ENCODE data around the gene QKI. TPM values are rescaled to one million over a fixed set of nuclear protein-coding genes. Genes with fewer than 3 reads are reported as not detected.
"Not testable (repeated sequence)": the region's sequence is repeated elsewhere in the genome, so short reads cannot be mapped to it uniquely, and the experiment has no call there.

QKI gene
- total and polyA plus RNA-seq, 10 of the 15 experiments (the other 5 are each of a cell fraction or from before 2014, with no cell fraction given): 4.7 to 72.5 (median 38.9) TPM

GRCh38 chr6:163433486-163433885, 19.0 kb downstream of the QKI start:
- FAIRE-seq; H3K27me3 ChIP-seq (replicated peaks in 1 of 2; ENCODE audit: control insufficient read depth in 2 of 2, insufficient read depth in 2 of 2, low read length in 1 of 2); H3K4me3 ChIP-seq; POLR2A ChIA-PET; H3K9me3 ChIP-seq (replicated peaks; ENCODE audit: control insufficient read depth, insufficient read depth, low read length); ATAC-seq; BruUV-seq (replicated peaks); H3K4me2 ChIP-seq (ENCODE audit: control insufficient read depth, insufficient read depth); CTCF ChIA-PET; H2AFZ ChIP-seq (ENCODE audit: control insufficient read depth, low read depth, low read length); H3K27ac ChIP-seq (ENCODE audit: control insufficient read depth, insufficient read depth); RAD21 ChIA-PET (ENCODE audit: unreplicated experiment); in situ Hi-C loops (cut with MboI); H4K20me1 ChIP-seq (ENCODE audit: control insufficient read depth, insufficient read depth); intact Hi-C loops (cut with micrococcal nuclease; ENCODE audit: unreplicated experiment); DNase-seq (ENCODE audit: low read depth, low spot score); H3K9ac ChIP-seq (ENCODE audit: control insufficient read depth, insufficient read depth, low read length); H3K4me1 ChIP-seq (ENCODE audit: control insufficient read depth, insufficient read depth, low read length); H3K36me3 ChIP-seq (ENCODE audit: control insufficient read depth in 2 of 2, insufficient read depth in 2 of 2, low read length in 1 of 2): not testable (repeated sequence)
- SMC1A ChIA-PET (ENCODE audit: uncharacterized antibody, unreplicated experiment): interaction anchor here (1.8 kb wide), 1 partner anchor 12 kb away, joined by 10 read pairs; no protein-coding TSS in a partner anchor
- 87% methylated on average over 9 of the region's 9 CpGs for WGBS (ENCODE audit: insufficient coverage, insufficient replicate concordance, low lambda C conversion rate, missing lambda C conversion rate)
- peaks cover 82% of the 10 kb centered on the region for H3K79me2 ChIP-seq (ENCODE audit: control insufficient read depth, insufficient read depth, low read length)

GRCh38 chr6:163435023-163435422, 20.5 kb downstream of the QKI start:
- H3K4me1 ChIP-seq (ENCODE audit: control insufficient read depth, insufficient read depth, low read length): peaks cover 5% of the 10 kb centered on the region; the same call in 1 of the 2 replicates
- no peaks in the 10 kb centered on the region for H3K36me3 ChIP-seq (ENCODE audit: control insufficient read depth in 2 of 2, insufficient read depth in 2 of 2, low read length in 1 of 2)
- H3K27me3 ChIP-seq (replicated peaks in 1 of 2; ENCODE audit: control insufficient read depth in 2 of 2, insufficient read depth in 2 of 2, low read length in 1 of 2): no peaks in the 10 kb centered on the region
- H3K4me2 ChIP-seq (ENCODE audit: control insufficient read depth, insufficient read depth): no peak overlapping the region
- ChIA-PET RAD21 (ENCODE audit: unreplicated experiment) (no interaction called here), CTCF (interaction anchor here (1.2 kb wide), 1 partner anchor 10 kb away, joined by 3 read pairs; no protein-coding TSS in a partner anchor), POLR2A (no interaction called here), SMC1A (ENCODE audit: uncharacterized antibody, unreplicated experiment) (interaction anchor here (1.1 to 1.8 kb wide), 2 partner anchors 13 to 16 kb away, joined by 5 to 10 read pairs; no protein-coding TSS in a partner anchor)
- intact Hi-C loops (cut with micrococcal nuclease; ENCODE audit: unreplicated experiment): no loop called here
- 97% methylated on average over 4 of the region's 4 CpGs for WGBS (ENCODE audit: insufficient coverage, insufficient replicate concordance, low lambda C conversion rate, missing lambda C conversion rate)
- H3K27ac ChIP-seq (ENCODE audit: control insufficient read depth, insufficient read depth): no peak overlapping the region
- peaks cover 2% of the 10 kb centered on the region for H3K9me3 ChIP-seq (replicated peaks; ENCODE audit: control insufficient read depth, insufficient read depth, low read length)
- no peak overlapping the region for H2AFZ ChIP-seq (ENCODE audit: control insufficient read depth, low read depth, low read length)
- peaks cover 78% of the 10 kb centered on the region for H3K79me2 ChIP-seq (ENCODE audit: control insufficient read depth, insufficient read depth, low read length)
- in situ Hi-C loops (cut with MboI): no loop called here
- DNase-seq (ENCODE audit: low read depth, low spot score) (no peak), FAIRE-seq (no peak), ATAC-seq (no peak)
- BruUV-seq (replicated peaks): no TSS peak
- no peak overlapping the region for H3K9ac ChIP-seq (ENCODE audit: control insufficient read depth, insufficient read depth, low read length)
- no peak overlapping the region for H3K4me3 ChIP-seq
- no peaks in the 10 kb centered on the region for H4K20me1 ChIP-seq (ENCODE audit: control insufficient read depth, insufficient read depth)
- TF ChIP-seq ZSCAN29 (IDR thresholded peaks at IDR 0.05) (no peak), SMAD1 (IDR thresholded peaks at IDR 0.05; ENCODE audit: low read depth, partially characterized antibody) (no peak), CBFB (IDR thresholded peaks at IDR 0.05; ENCODE audit: low read depth) (no peak), FOXK2 (IDR thresholded peaks at IDR 0.05) (no peak), BCL3 (IDR thresholded peaks at IDR 0.05; ENCODE audit: borderline replicate concordance, insufficient read depth, low read depth, low read length, poor library complexity, severe bottlenecking) (no peak), ATF2 (IDR thresholded peaks at IDR 0.05; ENCODE audit: low read length) (no peak), SRF (IDR thresholded peaks at IDR 0.05; ENCODE audit: low read depth in 2 of 2, low read length in 2 of 2) (no peak), CBX3 (IDR thresholded peaks at IDR 0.05; ENCODE audit: borderline replicate concordance, low read depth) (no peak), SIX5 (IDR thresholded peaks at IDR 0.05; ENCODE audit: low read depth, low read length, severe bottlenecking) (no peak)
- TF ChIP-seq, protein P1, sequence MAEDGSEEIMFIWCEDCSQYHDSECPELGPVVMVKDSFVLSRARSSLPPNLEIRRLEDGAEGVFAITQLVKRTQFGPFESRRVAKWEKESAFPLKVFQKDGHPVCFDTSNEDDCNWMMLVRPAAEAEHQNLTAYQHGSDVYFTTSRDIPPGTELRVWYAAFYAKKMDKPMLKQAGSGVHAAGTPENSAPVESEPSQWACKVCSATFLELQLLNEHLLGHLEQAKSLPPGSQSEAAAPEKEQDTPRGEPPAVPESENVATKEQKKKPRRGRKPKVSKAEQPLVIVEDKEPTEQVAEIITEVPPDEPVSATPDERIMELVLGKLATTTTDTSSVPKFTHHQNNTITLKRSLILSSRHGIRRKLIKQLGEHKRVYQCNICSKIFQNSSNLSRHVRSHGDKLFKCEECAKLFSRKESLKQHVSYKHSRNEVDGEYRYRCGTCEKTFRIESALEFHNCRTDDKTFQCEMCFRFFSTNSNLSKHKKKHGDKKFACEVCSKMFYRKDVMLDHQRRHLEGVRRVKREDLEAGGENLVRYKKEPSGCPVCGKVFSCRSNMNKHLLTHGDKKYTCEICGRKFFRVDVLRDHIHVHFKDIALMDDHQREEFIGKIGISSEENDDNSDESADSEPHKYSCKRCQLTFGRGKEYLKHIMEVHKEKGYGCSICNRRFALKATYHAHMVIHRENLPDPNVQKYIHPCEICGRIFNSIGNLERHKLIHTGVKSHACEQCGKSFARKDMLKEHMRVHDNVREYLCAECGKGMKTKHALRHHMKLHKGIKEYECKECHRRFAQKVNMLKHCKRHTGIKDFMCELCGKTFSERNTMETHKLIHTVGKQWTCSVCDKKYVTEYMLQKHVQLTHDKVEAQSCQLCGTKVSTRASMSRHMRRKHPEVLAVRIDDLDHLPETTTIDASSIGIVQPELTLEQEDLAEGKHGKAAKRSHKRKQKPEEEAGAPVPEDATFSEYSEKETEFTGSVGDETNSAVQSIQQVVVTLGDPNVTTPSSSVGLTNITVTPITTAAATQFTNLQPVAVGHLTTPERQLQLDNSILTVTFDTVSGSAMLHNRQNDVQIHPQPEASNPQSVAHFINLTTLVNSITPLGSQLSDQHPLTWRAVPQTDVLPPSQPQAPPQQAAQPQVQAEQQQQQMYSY (CRISPR knock-in tag; IDR thresholded peaks at IDR 0.05): no peak
